H1 (cell line): ENCODE data around the gene GPC1. TPM values are rescaled to one million over a fixed set of nuclear protein-coding genes. Genes with fewer than 3 reads are reported as not detected.

ENCODE experiments used
- CHD7 ChIP-seq: fragments of 300-600 bp; sonication (generic); IDR thresholded peaks from 2 replicates; pipeline ENCODE4 v1.7.1; 2012; ENCODE audit warnings: low read length, moderate library complexity, mild to moderate bottlenecking, inconsistent platforms; ENCODE audit not compliant: insufficient replicate concordance
- FOSL1 ChIP-seq: IDR thresholded peaks from 2 replicates; pipeline ENCODE4 v1.6.1; 2011; ENCODE audit warnings: mild to moderate bottlenecking, low read depth, low read length, moderate library complexity; ENCODE audit not compliant: insufficient read depth
- NANOG ChIP-seq: IDR thresholded peaks from 2 replicates; pipeline ENCODE4 v1.6.1; 2011; ENCODE audit warnings: low read length, low read depth, mild to moderate bottlenecking, inconsistent platforms; ENCODE audit not compliant: insufficient read depth, poor library complexity, severe bottlenecking
- POU5F1 ChIP-seq: IDR thresholded peaks from 2 replicates; pipeline ENCODE4 v1.6.1; 2011; ENCODE audit warnings: low read depth, mild to moderate bottlenecking, low read length, moderate library complexity
- RAD21 ChIP-seq, 2 experiments: IDR thresholded peaks in 1 of 2; conservative IDR thresholded peaks in 1 of 2; 2 replicates each; pipeline ENCODE4 v1.6.1; 2011; ENCODE audit warnings: low read depth in 2 of 2, low read length in 2 of 2, improper control_type of control experiment in 1 of 2, inconsistent platforms in 1 of 2, mild to moderate bottlenecking in 1 of 2, moderate library complexity in 1 of 2
- polyA plus RNA-seq, 7 experiments: library from polyadenylated mRNA; depleted of rRNA in 3 of 7; stranded (reverse) in 5 of 7; unstranded in 2 of 7; fragments of >200 nt in 5 of 7; fragments of 200-250 nt in 2 of 7; gene quantifications; 1 replicate in 5 of 7; 2 replicates in 1 of 7; 4 replicates in 1 of 7; pipeline versions ENCODE4 v1.2.1 to v1.2.3, GENCODE V29; 2011 to 2013; ENCODE audit warnings: missing spikeins in 2 of 7, mixed read lengths in 2 of 7
- total RNA-seq: library from RNA; stranded (reverse); fragmentation: NEBNext Ultra II Directional; extraction: Animal tissue kit (Norgen Biotek cat#: 25700); gene quantifications from 2 replicates; pipeline ENCODE4 v1.2.1, GENCODE V29; 2021
- TF ChIP-seq, protein P1 (sequence below): IDR thresholded peaks from 2 replicates; pipeline ENCODE4 v1.6.1; 2011; ENCODE audit warnings: low read depth, mild to moderate bottlenecking, low read length; ENCODE audit not compliant: insufficient read depth

GPC1 gene
- total and polyA plus RNA-seq, 2 of the 8 experiments (the other 6 are each of a cell fraction or from before 2014, with no cell fraction given) = 21.9 to 28.3 TPM

- TF ChIP-seq CHD7 (no peak), FOSL1 (no peak), NANOG (no peak), POU5F1 (no peak), RAD21 (IDR thresholded peaks at IDR 0.05 in 1 of 2, conservative IDR thresholded peaks at IDR 0.05 in 1 of 2; ENCODE audit: low read depth in 2 of 2, low read length in 2 of 2) (no peak)
- TF ChIP-seq, protein P1, sequence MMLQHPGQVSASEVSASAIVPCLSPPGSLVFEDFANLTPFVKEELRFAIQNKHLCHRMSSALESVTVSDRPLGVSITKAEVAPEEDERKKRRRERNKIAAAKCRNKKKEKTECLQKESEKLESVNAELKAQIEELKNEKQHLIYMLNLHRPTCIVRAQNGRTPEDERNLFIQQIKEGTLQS = no peak
Measured at GRCh38 chr2:240502430-240503121, 67.1 kb downstream of the GPC1 start (continued).
